Measurements from ENCODE around the gene DCHS1. TPM values are rescaled to one million over a fixed set of nuclear protein-coding genes. Genes with fewer than 3 reads are reported as not detected.

The DCHS1 gene
- polyA plus RNA-seq, 4 donors = 33.1 to 39.1 (median 33.5) TPM

DNA sequence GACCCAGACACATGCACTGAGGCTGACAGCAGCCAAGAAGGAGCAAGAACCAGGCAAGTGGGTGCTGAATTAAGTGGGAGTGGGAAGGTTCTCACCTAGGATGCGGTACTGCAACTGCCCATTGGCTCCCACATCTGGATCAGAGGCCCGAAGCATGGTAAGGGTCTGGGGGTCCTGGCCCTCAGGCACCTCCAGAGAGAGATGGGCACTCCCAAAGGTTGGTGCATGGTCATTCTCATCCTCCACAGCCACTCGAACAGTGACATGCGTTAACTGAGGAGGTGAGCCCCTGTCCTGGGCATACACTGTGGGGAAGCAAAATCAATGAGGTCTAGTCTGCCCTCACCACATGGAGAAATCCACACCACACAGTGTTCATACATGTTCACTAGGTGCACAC is 27.1 kb downstream of the DCHS1 start:
- DNase-seq (ENCODE audit: low read depth in 4 of 4, low spot score in 3 of 4) = no peak

DNA sequence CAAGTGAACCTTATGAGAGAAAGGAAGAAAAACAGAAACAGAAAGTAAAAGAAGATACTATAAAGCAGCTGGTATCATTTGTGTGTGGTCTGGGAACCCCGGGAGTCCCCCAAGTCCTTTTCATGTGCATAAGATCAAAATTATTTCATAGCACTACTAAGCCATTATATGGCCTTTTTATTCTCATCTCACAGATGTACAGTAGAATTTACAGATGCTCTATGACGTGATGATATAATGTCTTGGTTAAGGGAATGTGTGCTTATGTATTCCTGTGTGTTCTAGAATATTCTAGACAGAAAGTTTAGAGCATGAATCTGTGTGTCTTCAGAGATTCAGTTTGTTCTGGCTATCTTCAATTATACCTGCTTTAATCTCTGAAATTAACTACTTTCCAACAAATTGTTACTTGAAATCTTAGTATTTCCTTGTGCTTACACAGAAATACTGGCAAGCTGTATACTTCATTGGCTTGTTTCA is 27.8 kb downstream of the DCHS1 start:
- DNase-seq (ENCODE audit: low read depth in 4 of 4, low spot score in 3 of 4) = no peak

DNA sequence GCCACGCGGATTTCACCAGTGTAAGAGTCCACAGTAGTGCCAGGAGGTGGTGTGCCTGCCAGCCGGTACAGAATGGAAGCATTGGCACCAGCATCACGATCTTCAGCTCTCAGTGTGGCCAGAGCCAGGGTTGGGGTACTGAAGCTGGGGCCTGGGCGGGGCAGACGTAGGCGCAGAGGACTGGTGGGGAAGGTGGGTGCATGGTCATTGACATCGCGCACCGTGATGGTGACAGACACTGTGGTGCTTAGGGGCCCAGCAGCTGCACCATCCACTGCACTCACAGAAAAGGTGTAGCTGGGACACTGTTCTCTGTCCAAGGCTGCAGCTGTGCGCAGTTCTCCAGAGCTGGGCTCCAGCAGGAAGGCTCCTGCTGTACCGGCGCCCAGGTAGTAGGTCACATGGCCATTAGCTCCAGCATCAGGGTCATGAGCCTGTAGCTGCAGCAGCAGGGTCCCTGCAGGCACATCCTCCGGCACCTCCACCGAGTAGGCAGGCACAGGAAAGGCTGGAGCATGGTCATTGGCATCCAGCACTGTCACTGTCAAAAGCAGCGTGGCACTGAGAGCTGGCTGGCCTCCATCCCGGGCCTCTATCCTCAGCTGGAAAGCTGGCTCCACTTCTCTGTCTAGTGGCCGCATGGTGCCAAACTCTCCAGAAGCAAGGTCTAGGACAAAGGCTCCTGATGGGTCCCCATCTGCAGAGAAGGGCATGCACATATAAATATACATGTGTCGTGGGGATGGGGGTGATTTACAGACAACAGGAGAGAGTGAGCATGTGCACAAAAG is 28.4 kb downstream of the DCHS1 start:
- DNase-seq (ENCODE audit: low read depth in 4 of 4, low spot score in 3 of 4) = no peak

DNA sequence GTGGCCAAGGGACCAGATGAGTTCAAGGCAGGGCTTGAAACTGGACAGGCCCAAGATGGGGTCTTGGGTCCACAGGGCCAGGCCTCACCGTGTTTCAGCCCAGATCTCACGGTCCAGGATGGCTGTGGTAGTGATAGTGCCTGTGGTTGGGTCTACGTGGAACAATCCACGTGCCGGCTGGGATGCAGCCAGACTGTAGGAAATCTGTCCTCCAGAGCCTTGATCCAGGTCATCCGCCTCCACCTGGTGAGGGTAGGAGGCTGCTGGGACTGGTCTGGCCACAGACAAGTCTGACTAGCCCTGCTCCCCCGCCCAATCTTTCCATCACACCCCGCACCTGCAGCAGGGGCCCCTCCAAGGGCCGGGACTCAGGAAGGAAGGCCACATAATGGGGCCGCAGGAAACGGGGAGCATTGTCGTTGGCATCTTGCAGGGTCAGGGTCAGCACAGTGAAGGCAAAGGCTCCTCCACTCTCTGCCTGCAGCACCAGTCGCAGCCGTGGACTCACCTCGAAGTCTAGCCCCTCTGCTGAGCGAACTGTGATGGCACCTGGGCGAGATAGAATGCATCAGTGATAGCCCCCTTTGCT is 29.7 kb downstream of the DCHS1 start:
- no peak for DNase-seq (ENCODE audit: low read depth in 4 of 4, low spot score in 3 of 4)

DNA sequence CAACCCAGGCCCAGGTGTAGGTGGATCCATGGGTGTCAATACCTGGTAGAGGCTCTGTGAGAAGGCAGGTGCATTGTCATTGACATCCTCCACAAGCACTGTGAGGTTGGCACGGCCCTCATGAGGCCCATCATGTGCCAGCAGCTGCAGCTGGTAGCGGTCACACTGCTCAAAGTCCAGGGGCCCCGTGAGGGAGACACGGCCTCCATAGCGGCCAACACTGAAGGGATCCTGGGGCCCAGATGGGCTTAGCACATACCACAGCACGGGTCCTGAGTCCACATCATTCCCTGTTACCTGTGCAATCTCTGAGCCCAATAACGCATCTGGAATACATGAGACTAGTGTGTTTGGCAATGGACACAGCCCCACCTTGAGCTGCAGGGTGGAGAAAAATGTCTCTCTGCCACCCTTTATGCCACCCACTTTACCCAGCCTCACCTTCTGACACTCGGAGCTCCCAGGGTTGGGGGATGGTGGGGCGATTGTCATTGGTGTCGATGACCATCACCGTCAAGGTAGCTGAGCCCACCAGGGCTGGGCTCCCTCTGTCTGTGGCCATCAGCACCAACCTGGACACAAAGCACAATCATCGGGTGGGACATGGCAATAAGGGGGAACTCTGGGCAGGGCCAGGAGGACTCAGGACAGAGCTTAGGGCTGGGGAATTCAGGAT is 30.3 kb downstream of the DCHS1 start:
- no peak for DNase-seq (ENCODE audit: low read depth in 4 of 4, low spot score in 3 of 4)

DNA sequence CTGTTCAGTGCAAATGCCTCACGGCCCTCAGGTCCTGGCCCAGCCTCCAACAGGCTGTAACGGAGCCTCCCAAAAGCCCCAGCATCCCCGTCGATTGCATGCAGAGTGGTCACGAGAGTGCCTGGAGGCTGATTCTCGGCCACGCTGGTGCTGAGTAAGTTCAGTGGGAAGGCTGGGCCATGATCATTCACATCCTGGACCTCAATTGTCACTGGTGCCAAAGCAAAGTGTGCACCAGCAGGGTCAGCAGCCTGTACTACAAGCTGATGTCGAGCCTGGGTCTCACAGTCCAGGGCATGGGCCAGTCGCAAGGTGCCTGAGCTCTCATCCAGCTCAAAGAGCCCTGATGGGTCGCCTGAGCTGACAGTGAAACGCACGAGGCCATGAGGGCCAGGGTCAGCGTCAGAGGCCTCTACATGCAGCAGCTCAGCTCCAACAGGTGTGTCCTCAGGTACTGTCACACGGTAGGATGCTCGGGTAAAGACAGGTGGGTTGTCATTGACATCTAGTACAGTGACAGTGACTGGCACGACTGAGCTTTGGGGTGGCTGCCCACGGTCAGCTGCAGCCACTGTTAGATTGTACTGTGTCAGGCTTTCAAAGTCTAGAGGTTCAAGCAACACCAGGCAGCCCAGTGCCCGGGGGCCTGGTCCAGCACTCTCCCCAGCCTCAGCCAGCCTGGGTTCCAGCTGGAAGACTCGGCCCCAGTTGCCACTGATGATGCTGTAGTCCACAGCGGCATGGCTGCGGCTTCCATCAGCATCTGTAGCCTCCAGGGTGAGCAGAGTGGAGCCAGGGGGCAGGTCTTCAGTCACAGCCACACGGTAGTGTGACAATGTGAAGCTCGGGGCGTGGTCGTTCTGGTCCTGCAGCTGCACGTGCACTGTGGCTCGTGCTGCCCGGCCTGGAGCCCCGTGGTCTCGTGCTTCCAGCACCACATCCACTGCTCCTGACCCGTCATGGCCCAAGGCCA is 31.9 kb downstream of the DCHS1 start:
- DNase-seq (ENCODE audit: low read depth in 4 of 4, low spot score in 3 of 4) = no peak

DNA sequence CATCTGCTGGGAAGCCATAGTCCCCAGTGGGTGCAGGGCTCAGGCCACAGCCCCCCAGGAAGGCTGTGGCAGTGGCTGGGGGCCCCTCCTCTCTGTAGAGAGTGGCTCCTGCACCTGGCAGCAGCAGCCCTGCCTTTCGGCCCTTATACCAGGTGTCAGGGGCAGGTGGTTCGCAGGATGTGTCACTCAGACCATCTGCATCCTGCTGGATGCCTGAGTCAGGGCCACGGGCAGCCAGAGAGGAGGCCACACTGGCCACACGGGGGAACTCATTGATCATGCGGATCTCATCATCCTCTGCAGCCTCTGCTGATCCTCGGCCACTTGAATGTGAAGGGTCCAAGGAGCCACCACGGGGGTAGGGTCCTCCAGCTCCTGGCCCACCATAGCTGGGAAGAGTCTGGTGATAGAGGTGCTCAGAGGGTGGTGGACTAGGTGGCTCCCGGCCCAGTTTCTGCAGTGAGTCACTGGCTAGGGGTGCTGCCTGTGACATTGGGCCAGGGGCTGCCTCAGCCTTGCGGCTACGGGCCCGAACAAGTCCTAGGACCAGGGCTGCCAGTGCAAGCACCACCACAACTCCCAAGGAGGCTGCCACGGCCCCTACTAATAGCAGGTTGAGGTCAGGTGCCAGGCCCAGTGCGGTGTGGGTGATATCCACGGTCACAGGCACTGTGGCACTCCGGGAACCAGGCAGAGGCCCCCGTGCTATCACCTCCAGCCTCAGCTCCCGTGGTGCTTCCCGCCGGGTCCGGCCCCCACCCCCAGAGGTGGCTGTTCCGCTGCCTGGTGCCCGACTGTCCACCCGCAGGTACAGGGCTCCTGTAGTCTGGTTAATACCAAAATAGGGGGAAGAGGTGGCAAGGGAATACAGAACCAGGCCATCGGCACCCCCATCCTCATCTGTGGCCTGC is 33.1 kb downstream of the DCHS1 start:
- DNase-seq (ENCODE audit: low read depth in 4 of 4, low spot score in 3 of 4) = no peak

DNA sequence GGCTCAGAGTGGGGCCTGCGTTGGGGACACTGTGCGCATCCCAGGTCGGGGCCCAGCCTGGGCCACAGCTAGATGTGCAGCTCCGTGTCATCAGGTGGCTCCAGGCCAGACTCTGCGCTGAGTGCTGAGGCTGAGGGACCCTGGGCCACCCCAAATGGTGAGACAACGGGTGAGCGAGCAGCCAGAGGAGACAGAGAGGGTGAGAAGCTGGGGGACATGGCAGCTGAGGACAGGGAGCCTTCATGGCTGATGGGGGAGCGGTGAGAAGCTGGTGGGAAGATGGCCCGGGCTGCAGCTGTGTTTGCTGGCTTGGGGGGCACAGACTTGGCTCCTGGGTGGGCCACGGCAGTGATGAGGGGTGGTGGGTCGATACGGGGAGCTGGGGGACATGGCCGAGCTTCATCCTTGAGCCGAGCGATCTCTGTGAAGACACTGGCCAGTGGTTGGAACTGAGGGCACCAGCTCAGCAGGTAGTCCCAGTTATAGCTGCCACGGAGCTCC is 33.8 kb downstream of the DCHS1 start:
- DNase-seq (ENCODE audit: low read depth in 4 of 4, low spot score in 3 of 4) = no peak

DNA sequence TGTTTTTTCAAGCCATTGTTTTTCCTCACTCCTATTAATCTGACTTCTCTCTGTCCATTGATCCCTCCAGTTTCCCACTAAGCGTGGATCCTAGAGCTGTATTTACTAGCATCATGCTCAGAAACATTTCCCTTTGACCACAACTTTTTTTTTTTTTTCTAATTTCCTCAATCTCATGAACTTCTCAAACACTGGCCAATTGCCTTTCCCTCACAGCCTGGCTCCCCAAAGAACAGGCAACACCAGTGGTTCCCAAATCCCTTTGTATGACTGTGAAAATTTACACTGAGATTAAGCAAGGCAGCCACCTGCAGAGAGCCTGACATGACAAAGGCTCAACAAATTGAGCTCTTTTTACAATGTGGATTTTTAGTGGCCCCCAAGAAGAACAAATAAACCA is 35.0 kb downstream of the DCHS1 start:
- DNase-seq (ENCODE audit: low read depth in 4 of 4, low spot score in 3 of 4) = no peak

DNA sequence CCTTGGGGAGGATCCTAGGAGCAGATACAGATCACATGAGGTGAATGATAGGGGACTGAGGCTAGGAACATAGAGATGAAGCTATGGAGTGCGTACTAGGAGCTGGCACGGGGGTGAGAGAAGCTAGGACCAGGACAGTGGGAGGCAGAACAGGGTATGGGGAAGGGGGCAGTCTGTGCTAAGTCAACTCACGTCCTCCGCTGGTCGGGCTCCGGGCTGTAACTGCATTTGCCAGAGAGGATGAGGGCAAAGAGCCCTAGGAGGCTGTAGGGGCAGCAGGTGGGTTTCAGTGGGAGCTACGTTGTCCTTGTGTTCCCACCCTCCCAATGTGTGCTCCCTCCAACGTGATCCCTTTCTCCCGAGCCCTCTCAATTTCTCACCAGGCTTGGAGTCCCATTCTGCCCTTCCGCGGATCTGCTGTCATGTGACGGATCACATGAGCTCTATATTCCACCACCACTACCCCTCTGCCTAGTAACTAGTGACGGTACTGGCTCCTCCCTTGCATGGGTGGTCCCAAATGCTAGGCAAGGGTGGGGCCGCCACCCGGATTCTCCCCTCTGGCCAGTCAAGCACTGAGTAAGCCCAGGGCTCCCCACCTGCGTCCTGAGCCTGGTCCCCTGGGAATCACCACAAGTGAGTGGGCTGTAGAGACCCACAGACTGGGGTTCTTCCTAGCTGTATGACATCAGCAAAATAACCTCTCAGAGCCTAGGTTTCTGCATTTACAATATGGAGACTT is 36.4 kb downstream of the DCHS1 start, which contains the start of gene TPP1:
Gene TPP1 (minus strand): TSS at position 419 of the 742 bp plus-strand sequence. CDS start 22 bp downstream, at position 397.
- DNase-seq (ENCODE audit: low read depth in 4 of 4, low spot score in 3 of 4) = peak; percentile 87 to 93 (median 90)

DNA sequence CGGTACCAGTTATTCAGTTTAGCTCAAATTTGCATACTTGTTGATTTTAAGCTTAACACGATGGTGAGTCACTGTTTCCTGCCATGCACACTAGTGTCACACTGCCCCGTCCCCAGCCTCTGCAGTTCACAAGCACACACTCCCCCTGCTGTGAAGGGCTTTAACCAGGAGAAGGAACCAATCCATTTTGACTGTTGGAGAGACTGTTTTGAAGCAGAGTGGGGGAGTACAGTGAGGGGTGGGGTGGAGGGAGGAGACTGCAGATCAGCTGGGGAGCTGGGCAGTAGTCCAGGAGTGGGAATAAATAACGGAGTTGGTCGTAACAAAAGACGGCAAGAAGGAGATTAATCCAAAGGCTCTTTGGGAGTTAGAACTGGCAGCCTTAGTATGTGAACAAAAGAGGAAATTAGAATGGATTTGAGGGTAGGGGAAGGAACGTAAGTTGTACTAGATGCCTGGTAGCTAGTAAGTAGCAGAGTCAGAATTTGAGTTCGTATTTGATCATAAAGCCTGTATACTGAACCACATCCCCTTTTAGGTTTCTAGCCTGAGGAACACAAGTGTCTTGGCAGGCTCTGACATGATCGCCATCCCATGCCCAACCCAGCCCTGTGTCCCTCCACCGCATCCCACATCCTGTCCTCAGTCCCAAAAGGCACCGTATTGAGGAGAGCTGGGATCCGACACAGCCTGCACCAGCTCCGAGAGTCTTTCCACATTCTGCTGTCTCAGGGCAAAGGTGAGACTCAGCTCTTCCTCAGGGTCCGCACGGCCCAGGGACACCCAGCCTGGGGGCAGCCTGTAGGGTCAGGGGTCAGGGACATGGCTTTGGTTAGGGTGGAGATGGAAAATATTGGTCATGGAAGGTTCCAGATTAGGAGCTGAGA is 37.2 kb downstream of the DCHS1 start:
- DNase-seq (ENCODE audit: low read depth in 4 of 4, low spot score in 3 of 4) = peak in 2 of 4 donors; percentile 63 to 67

DNA sequence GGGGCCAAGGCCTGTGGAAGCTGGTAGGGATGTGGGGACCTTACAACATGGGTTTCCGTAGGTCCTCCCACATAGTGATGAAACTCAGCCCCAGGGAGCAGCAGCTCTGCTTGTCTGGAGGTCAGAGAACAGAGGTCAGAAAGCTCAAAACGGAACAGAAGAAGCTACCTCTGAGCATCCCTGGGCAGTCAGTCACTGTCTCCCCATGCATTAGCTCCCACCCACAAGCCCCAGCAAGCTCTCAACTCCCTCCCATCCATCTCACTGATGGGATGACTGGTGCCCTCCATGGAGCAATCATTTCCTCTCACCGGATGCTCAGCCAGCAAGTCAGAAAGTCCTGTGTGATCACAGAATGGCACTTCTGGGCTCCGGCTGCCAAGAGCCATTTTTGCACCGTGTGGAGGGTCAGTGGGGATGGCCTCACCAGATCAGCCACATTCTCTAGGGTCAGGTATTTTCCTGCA is 38.3 kb downstream of the DCHS1 start:
- no peak for DNase-seq (ENCODE audit: low read depth in 4 of 4, low spot score in 3 of 4)

DNA sequence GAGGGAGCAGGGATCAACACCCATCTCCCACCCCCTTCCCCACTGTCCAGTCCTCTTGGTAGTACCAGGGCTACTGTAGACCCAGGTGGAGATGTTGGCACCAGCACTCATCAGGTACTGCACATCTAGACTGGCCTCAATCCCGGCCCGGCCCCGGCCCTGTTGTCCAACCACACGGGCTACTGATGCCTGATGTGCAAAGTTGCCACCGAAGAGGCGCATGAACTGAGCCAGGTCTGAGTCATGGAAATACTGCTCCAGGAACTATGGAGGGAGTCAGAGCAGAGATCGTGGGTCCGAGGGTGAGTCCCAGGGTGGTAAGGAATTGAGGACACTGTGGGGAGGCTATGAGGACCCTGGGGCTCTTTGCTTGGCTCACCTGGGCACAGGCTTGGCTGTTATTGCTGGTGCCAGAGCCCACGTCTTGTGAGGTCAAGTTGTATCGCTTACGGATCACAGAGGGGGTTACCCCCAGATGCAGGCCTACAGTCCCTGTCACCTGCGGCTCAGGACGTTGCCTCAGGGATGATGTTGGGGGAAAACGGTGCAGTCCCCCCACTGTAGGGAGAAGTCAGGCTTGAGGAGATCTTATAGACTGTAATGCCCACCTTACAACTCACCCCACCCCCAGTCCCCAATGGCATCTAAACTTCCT is 38.9 kb downstream of the DCHS1 start:
- no peak for DNase-seq (ENCODE audit: low read depth in 4 of 4, low spot score in 3 of 4)

DNA sequence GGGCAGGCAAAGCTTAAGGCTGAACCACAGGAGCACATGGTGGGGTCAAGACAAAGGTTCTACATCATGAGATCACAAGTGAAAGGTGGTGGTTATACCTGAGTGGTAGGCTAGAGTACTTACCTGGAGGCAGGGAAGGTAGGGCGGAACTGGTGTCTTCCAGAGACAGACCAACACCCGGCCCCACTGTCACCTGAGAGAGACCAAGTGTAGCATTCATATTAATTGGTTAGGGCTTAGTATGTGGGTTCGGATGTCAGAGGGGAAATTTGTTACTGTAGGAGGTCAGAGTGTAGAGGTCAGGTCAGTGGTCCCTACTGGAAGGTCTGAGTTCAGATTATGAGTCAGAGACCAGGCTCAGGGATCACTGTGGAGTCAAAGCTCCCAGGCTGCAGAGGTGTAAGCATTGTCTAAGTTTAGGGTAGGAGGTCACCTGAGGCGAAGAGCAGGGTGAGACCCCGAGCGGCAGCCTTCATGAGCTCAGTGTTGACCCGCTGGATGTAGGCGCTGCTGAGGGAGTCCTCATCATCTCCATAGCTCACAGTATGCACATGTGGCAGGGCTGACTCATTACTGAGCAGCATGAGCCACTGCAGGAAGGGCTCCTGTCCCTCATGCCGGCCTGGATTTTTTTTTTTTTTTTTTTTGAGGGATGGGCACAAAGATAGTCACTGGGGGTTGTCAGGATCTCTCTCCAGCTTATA is 39.6 kb downstream of the DCHS1 start:
- DNase-seq (ENCODE audit: low read depth in 4 of 4, low spot score in 3 of 4) = no peak

DNA sequence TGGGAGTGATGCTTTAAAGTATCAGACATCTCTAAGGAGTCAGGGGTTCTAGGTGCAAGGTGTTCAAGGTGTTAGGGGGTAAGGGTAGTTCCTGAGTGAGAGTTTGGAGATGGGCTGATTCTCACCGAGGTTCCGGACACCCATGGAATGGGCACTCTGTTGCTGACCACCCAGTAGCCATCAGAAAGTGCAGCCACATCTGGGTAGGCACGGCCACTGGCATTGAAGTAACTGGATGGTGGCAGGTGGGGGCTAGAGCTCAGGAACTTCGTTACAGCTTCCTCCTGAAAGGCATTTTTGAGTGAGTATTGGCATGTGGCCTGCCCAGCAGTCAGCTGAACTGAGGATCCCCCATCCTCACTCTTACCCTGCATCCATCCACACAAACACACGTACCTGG is 40.6 kb downstream of the DCHS1 start:
- no peak for DNase-seq (ENCODE audit: low read depth in 4 of 4, low spot score in 3 of 4)

DNA sequence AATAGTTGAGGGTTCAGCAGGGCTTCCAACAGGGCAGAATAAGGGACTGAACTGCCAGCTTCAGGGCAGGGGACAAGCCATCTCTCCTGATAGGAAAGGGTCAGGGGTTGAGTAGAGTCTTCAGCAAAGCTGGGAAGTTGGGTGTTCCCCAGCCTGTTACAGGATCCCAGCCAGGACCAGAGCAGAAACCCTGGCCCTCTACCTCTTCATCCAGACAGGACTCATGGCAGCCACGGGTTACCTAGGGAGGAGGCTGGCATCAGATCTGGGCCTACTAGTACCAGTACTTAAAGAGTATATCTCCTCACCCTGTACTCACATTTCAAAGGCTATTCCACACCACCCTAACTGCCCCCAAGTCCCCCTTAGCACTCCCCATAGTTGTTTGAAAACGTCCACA is 41.2 kb downstream of the DCHS1 start:
- DNase-seq (ENCODE audit: low read depth in 4 of 4, low spot score in 3 of 4) = no peak
